ENCODE measurements around the gene NUMBL.

Gene NUMBL

DNA sequence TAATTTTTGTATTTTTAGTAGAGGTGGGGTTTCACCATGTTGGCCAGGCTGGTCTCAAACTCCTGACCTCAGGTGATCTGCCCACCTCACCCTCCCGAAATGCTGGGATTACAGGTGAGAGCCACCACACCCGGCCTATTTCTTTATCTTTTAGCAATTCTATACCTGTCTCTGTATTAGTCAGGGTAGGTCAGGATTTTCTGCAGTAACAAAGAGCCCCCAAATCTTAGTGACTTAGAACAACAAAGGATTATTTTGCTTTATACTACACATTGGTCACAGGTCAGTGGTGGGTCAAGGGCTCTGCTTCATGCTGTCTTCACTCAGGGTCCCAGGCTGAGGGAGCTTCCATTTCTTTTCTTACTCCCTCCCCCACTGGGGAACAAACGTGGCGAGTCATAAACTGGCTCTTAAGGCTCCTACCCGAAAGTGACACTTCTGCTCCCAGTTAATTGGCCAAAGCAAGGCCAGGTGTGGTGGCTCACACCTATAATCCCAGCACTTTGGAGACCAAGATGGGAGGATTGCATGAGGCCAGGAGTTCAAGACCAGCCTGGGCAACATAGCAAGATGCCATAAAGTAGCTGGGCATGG lies 33.3 kb upstream of the NUMBL start:
- TF ChIP-seq SIN3A (IDR thresholded peaks at IDR 0.05; ENCODE audit: borderline replicate concordance, insufficient read depth, low read length), result no peak
- TF ChIP-seq, protein P1, sequence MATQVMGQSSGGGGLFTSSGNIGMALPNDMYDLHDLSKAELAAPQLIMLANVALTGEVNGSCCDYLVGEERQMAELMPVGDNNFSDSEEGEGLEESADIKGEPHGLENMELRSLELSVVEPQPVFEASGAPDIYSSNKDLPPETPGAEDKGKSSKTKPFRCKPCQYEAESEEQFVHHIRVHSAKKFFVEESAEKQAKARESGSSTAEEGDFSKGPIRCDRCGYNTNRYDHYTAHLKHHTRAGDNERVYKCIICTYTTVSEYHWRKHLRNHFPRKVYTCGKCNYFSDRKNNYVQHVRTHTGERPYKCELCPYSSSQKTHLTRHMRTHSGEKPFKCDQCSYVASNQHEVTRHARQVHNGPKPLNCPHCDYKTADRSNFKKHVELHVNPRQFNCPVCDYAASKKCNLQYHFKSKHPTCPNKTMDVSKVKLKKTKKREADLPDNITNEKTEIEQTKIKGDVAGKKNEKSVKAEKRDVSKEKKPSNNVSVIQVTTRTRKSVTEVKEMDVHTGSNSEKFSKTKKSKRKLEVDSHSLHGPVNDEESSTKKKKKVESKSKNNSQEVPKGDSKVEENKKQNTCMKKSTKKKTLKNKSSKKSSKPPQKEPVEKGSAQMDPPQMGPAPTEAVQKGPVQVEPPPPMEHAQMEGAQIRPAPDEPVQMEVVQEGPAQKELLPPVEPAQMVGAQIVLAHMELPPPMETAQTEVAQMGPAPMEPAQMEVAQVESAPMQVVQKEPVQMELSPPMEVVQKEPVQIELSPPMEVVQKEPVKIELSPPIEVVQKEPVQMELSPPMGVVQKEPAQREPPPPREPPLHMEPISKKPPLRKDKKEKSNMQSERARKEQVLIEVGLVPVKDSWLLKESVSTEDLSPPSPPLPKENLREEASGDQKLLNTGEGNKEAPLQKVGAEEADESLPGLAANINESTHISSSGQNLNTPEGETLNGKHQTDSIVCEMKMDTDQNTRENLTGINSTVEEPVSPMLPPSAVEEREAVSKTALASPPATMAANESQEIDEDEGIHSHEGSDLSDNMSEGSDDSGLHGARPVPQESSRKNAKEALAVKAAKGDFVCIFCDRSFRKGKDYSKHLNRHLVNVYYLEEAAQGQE (IDR thresholded peaks at IDR 0.05; ENCODE audit: insufficient read depth in 1 of 2, low read depth in 2 of 2, low read length in 2 of 2), result no peak
- no peak for TF ChIP-seq POLR2AphosphoS5 (IDR thresholded peaks at IDR 0.05; ENCODE audit: low read depth, low read length)
- TF ChIP-seq FOXP2 (optimal IDR thresholded peaks at IDR 0.05; ENCODE audit: borderline replicate concordance, extremely low read depth, extremely low read length, insufficient read depth), result no peak
- no peak for TF ChIP-seq TAF1 (IDR thresholded peaks at IDR 0.05; ENCODE audit: borderline replicate concordance, insufficient read depth, low read length)

DNA sequence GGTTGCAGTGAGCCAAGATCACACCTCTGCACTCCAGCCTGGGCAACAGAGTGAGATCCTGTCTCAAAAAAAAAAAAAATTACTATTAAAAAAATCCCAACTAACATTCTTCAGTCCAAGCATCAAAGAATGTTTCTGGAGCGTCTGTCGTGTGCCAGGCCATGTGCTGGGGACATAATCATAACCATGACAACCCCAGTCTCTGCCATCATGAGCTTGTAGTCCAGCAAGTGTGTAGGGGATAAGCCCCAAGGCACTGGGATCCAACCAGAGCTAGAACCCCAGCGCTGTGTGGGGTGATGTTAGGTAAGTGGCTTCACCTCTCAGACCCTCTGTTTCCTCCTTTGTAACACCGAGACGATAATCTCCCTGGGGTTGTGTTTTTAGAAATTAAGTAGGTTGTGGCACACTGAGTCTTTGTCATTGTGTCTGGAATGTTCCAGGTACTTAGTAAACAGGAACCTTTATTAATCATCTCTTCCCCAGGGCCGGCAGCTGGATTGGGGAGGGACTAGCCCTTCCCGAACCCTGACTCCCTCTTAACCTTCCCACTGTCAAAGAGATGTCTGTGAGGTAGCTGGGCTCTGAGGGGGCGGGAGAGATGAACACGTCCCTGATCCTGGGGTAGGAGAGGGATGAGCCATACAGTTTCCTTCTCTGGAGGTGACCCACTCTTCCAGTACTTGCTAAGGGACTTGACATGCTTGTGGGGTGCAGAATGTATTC lies 31.6 kb upstream of the NUMBL start:
- TF ChIP-seq POLR2AphosphoS5 (IDR thresholded peaks at IDR 0.05; ENCODE audit: low read depth, low read length) (no peak), SIN3A (IDR thresholded peaks at IDR 0.05; ENCODE audit: borderline replicate concordance, insufficient read depth, low read length) (no peak), FOXP2 (optimal IDR thresholded peaks at IDR 0.05; ENCODE audit: borderline replicate concordance, extremely low read depth, extremely low read length, insufficient read depth) (no peak), TAF1 (IDR thresholded peaks at IDR 0.05; ENCODE audit: borderline replicate concordance, insufficient read depth, low read length) (no peak)

DNA sequence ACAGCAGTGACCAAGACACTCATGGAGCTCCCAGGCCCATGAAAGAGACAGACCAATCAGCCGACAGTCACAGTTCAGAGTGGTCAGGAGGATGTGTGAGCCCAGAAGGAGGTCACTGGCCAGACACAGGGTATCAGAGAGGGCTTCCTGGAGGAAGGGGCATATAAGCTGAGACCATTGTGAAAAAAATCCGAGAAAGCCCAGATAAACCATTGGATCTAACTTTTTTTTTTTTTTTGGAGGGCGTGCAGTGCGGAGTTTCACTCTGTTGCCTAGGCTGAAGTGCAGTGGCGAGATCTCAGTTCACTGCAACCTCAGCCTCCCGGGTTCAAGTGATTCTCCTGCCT lies 30.7 kb upstream of the NUMBL start:
- TF ChIP-seq POLR2AphosphoS5 (IDR thresholded peaks at IDR 0.05; ENCODE audit: low read depth, low read length), result no peak
- TF ChIP-seq, protein P1 (IDR thresholded peaks at IDR 0.05; ENCODE audit: insufficient read depth in 1 of 2, low read depth in 2 of 2, low read length in 2 of 2), result no peak
- TF ChIP-seq SIN3A (IDR thresholded peaks at IDR 0.05; ENCODE audit: borderline replicate concordance, insufficient read depth, low read length), result no peak
- TF ChIP-seq TAF1 (IDR thresholded peaks at IDR 0.05; ENCODE audit: borderline replicate concordance, insufficient read depth, low read length), result no peak
- TF ChIP-seq FOXP2 (optimal IDR thresholded peaks at IDR 0.05; ENCODE audit: borderline replicate concordance, extremely low read depth, extremely low read length, insufficient read depth), result no peak

DNA sequence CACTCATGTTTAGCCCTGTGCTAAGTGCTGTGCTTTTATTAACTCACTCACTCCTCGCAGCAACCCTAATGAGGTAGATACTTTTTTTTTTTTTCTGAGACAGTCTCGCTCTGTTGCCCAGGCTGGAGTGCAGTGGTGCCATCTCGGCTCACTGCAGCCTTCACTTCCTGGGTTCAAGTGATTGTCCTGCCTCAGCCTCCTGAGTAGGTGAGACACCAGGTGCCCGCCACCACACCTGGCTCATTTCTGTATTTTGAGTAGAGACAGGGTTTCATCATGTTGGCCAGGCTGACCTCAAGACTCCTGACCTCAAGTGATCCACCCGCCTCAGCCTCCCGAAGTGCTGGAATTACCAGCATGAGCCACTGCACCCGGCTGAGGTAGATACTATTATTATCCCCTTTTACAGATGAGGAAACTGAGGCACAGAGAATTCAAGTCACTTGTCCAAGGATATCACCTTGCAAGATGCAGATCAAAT lies 29.0 kb upstream of the NUMBL start:
- TF ChIP-seq TAF1 (IDR thresholded peaks at IDR 0.05; ENCODE audit: borderline replicate concordance, insufficient read depth, low read length), result no peak
- no peak for TF ChIP-seq FOXP2 (optimal IDR thresholded peaks at IDR 0.05; ENCODE audit: borderline replicate concordance, extremely low read depth, extremely low read length, insufficient read depth)
- TF ChIP-seq, protein P1 (IDR thresholded peaks at IDR 0.05; ENCODE audit: insufficient read depth in 1 of 2, low read depth in 2 of 2, low read length in 2 of 2), result no peak
- TF ChIP-seq SIN3A (IDR thresholded peaks at IDR 0.05; ENCODE audit: borderline replicate concordance, insufficient read depth, low read length), result no peak
- no peak for TF ChIP-seq POLR2AphosphoS5 (IDR thresholded peaks at IDR 0.05; ENCODE audit: low read depth, low read length)

DNA sequence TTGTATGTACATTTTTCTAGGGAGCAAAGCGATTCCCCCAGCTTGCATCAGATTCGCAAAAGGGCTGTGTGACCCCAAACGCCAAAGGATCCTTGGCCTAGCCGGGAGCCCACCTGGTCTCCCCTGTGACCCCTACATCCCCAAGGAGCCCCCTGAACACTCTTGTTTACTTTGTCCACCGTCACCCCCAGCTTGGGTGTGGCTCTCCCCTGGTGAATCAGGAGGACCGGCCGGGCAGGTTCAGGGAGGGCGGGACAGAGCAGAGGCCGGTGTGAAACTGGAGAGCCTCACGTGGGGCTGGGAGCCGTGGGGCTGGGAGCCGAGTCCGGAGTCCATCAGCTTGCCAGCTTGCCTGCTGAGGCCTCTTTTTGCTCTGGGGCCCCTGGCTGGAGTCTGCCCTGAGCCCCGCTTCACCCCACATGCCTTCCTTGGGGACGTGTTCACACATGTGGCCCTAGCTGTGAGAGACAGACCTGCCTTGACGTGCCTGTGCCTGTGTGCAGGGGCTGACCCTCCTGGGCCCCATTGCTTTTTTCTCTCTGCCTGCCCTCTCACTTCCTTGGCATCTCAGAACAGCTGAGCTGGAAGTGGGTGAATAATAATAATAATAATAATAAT lies 28.4 kb upstream of the NUMBL start:
- TF ChIP-seq TAF1 (IDR thresholded peaks at IDR 0.05; ENCODE audit: borderline replicate concordance, insufficient read depth, low read length) (no peak), SIN3A (IDR thresholded peaks at IDR 0.05; ENCODE audit: borderline replicate concordance, insufficient read depth, low read length) (no peak), POLR2AphosphoS5 (IDR thresholded peaks at IDR 0.05; ENCODE audit: low read depth, low read length) (no peak), FOXP2 (optimal IDR thresholded peaks at IDR 0.05; ENCODE audit: borderline replicate concordance, extremely low read depth, extremely low read length, insufficient read depth) (no peak)
- TF ChIP-seq, protein P1 (IDR thresholded peaks at IDR 0.05; ENCODE audit: insufficient read depth in 1 of 2, low read depth in 2 of 2, low read length in 2 of 2), result no peak
